ENCODE data around the gene EPN2.

DNA sequence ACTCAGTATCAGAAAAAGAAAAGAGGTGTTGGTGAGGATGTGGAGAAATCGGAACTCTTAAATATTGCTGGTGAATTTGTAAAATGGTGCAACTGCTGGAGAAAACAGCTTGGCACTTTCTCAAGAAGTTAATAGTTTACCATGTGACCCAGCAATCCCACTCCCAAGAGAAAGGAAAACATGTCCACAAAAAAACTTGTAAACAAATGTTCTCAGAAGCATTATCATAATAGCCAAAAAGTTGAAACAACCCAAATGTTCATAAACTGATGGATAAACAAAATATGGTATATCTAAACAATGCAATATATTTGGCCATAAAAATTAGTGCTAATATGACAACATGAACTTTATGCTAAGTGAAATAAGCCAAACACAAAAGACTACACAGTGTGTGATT lies 138.6 kb downstream of the EPN2 start:
- TF ChIP-seq, protein P1, sequence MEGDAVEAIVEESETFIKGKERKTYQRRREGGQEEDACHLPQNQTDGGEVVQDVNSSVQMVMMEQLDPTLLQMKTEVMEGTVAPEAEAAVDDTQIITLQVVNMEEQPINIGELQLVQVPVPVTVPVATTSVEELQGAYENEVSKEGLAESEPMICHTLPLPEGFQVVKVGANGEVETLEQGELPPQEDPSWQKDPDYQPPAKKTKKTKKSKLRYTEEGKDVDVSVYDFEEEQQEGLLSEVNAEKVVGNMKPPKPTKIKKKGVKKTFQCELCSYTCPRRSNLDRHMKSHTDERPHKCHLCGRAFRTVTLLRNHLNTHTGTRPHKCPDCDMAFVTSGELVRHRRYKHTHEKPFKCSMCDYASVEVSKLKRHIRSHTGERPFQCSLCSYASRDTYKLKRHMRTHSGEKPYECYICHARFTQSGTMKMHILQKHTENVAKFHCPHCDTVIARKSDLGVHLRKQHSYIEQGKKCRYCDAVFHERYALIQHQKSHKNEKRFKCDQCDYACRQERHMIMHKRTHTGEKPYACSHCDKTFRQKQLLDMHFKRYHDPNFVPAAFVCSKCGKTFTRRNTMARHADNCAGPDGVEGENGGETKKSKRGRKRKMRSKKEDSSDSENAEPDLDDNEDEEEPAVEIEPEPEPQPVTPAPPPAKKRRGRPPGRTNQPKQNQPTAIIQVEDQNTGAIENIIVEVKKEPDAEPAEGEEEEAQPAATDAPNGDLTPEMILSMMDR (IDR thresholded peaks at IDR 0.05): no peak
- TF ChIP-seq POLR2A (IDR thresholded peaks at IDR 0.05): no peak
